GM12891 (cell line): Measurements from ENCODE around the gene REL.

Source experiments
- DNase-seq: peaks from one replicate; pipeline ENCODE4 v3.0.0; 2011; ENCODE audit warnings: low spot score; ENCODE audit not compliant: insufficient read length
- FAIRE-seq: peaks from 2 replicates; lab custom pipeline; 2011; peaks lifted over from hg19 to GRCh38; lab: Jason Lieb, UNC
- PAX5 ChIP-seq: IDR thresholded peaks from 2 replicates; pipeline ENCODE4 v1.6.1; 2011; ENCODE audit warnings: low read length, moderate library complexity, mild to moderate bottlenecking; ENCODE audit not compliant: insufficient read depth, severe bottlenecking
- POLR2A ChIP-seq: IDR thresholded peaks from 2 replicates; pipeline ENCODE4 v1.6.1; 2011; ENCODE audit warnings: low read depth, low read length, control low read depth
- POLR2AphosphoS5 ChIP-seq: IDR thresholded peaks from 2 replicates; pipeline ENCODE4 v1.6.1; 2011; ENCODE audit warnings: low read depth, low read length, control low read depth
- POU2F2 ChIP-seq: IDR thresholded peaks from 2 replicates; pipeline ENCODE4 v1.6.1; 2011; ENCODE audit warnings: low read depth, mild to moderate bottlenecking, control low read depth, low read length, moderate library complexity
- SPI1 ChIP-seq: IDR thresholded peaks from 2 replicates; pipeline ENCODE4 v1.6.1; 2011; ENCODE audit warnings: low read depth, low read length, control low read depth
- TAF1 ChIP-seq: IDR thresholded peaks from 2 replicates; pipeline ENCODE4 v1.6.1; 2011; ENCODE audit warnings: low read depth, low read length, control low read depth

The REL gene

DNA sequence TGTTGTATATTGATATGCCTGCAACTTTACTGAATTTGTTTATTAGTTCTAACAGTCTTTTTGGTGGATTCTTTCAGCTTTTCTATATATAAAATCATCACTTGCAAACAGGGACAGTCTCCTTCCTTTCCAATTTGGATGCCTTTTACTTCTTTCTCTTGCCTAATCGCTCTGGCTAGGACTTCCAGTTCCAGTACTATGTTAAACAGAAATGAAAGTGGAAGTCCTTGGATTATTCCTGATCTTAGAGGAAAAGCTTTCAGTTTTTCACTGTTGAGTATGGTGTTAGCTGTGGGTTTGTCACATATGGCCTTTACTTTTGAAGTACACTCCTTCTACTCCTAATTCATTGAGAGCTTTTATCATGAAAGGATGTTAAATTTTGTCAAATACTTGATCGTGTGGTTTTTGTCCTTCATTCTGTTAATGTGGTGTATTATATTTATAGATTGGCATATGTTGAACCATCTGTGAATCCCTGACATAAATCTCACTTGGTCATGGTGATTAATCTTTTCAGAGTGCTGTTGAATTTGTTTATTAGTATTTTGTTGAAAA lies 52.9 kb downstream of the REL start:
- DNase-seq (no peak), FAIRE-seq (no peak)
- TF ChIP-seq POLR2AphosphoS5 (no peak), TAF1 (no peak), POLR2A (no peak), POU2F2 (no peak), SPI1 (no peak)

DNA sequence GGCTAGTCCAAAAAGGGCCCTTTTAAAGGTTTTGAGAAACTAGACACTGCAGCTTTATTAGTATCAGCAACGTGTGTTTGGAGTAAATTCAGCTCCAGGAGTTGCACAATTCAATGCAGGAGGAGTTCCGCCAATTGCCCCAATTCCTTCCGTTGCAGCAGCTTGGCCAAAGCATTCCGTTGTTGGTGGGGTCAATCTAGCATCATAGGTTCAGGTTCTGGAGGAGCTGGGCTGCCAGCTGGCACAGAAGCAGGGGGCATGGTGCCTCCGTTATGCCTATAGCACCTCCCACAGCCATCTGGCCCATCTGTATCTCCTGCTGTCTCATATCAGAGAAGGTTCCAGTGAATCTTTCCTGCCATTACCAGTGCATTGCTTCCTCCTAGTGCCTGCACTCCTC lies 55.4 kb downstream of the REL start:
- DNase-seq (no peak), FAIRE-seq (no peak)

DNA sequence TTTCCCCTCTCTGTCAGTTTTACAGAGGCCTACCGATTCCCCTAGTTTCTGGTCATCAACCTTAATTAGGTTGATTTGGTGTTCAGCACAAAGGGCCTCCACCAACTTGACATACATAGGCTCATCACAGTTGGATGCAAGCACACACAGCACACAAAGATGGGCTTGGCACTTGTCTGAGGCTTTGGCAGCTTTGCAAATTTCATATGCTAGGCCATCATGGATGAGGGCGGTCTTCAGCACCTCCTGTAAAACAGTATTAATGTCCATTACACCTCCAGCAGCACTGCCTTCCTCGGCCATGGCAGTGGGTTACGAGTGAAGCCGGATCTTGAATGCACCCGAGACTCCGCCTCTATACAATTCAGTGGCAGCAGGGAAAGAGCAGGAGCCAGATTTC lies 56.9 kb downstream of the REL start:
- no peak for FAIRE-seq
- DNase-seq = no peak
- TF ChIP-seq TAF1 (no peak), POLR2AphosphoS5 (no peak), SPI1 (no peak), POLR2A (no peak), PAX5 (no peak)

More for the DNA sequence above, 55.4 kb downstream of the REL start:
- no peak for TF ChIP-seq SPI1

DNA sequence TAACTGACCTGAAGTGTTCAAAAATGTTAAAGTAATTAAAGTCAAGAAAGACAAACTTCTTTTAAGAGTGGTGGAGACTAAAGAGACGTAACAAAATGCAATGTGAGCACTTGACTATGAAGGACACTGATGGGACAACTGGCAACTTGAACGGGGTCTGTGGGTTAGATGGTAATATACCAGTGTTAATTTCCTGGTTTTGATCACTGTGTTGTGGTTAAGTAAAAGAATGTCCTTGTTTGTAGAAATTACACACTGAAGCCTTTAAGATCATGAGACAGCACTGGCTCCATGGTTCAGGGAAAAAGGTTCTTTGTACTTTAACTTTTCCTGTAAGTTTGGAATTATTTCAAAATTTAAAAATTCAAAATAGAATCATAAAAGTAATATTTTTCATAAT lies 58.2 kb downstream of the REL start:
- FAIRE-seq (peak; percentile 43), DNase-seq (no peak)
- TF ChIP-seq POU2F2 (no peak), PAX5 (no peak), POLR2AphosphoS5 (no peak), SPI1 (no peak), POLR2A (no peak), TAF1 (no peak)

DNA sequence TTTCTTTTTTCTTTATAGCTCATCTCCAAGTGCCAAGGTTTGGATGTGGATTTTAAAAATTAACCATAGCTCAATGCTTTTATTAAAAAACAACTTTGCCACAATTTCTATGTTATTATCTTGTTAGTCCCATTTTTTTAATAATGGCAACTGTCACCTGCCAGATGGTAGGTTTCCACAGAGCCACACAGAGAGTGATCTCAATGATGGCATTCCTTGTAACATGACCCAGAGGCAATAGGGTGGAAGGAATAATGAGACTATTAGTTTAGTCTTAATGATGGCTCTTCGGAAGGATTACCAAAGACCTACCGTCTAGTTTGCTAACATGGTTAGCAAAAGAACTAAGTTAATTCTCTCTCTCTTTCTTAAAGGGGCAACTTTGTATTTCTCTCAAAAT lies 64.0 kb downstream of the REL start:
- DNase-seq (no peak), FAIRE-seq (no peak)
- no peak for TF ChIP-seq TAF1
- no peak for TF ChIP-seq PAX5
- TF ChIP-seq SPI1 = no peak
- TF ChIP-seq POLR2A = no peak
- no peak for TF ChIP-seq POU2F2
- TF ChIP-seq POLR2AphosphoS5 = no peak

DNA sequence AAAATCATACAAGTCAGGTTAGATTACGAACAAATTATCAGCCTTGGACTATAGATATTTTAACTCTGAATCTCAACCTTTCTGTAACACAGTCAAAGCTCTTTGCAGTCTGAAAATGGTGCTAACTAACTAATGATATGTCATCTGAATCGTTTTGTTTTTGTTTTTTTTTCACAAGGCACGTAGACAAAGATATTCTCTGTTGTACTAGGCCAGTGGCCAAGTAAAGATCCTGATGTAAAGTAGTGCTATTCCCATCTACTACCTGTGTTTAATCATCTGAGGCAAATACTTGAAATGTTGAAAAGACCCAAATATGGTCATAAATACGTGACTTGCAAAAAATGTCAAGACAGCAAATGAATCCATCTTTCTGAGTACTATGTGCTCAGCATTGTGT lies 65.7 kb downstream of the REL start:
- FAIRE-seq (no peak), DNase-seq (no peak)
- TF ChIP-seq POLR2A = no peak
- TF ChIP-seq POU2F2 = no peak
- TF ChIP-seq POLR2AphosphoS5 = no peak
- no peak for TF ChIP-seq TAF1

DNA sequence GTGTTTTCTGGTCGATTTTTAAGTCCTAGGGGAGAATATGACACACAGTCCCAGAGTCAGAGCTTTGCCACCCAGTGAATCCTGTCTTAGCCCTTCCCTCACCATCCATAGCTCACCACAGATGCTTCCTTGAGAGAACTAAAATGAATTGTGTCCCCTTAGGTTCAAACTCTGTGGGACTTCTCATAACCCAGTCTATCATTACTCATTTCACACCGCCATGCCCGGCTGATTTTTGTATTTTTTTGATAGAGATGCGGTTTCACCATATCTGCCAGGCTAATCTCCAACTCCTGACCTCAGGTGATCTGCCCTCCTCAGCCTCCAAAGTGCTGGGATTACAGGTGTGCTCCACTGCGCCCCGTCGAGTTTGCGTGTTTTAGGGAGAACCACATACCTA lies 66.8 kb downstream of the REL start:
- FAIRE-seq (no peak), DNase-seq (no peak)
- no peak for TF ChIP-seq TAF1
- TF ChIP-seq POLR2AphosphoS5 = no peak
- no peak for TF ChIP-seq POLR2A

DNA sequence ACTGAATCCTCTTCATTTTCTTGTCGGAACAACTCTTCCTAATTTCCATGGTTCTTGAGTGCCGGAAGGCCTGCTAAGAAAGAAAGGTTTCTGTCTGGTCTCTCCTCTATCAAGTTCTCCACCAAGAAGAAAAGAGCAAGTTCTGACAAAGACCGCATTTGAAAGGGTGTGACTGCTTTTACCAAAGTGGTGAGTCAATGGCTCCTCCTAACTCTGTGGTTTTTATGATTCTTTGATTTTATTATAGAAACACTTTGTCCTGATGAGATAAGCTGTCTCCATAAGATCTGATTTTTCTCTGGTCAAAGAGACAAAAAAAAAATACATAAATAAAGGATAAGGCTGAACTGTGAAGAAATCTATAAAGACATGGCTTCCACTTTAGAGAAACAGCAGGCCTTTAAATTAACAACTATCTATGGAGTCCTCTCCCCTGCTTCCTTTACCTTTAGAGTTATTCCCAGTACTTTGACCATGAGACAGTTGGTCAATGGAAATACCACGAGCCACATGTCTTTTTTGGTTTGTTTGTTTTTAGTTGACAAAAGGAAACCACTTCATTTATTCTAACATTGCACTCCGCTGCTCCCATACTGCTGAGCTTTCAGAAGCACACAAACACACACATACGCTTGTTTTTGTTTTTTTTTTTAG lies 67.7 kb downstream of the REL start:
- no peak for TF ChIP-seq PAX5
- TF ChIP-seq POLR2A = no peak
- no peak for TF ChIP-seq TAF1
- TF ChIP-seq POLR2AphosphoS5 = no peak
- TF ChIP-seq POU2F2 = no peak
- no peak for TF ChIP-seq SPI1
- no peak for FAIRE-seq
- no peak for DNase-seq

DNA sequence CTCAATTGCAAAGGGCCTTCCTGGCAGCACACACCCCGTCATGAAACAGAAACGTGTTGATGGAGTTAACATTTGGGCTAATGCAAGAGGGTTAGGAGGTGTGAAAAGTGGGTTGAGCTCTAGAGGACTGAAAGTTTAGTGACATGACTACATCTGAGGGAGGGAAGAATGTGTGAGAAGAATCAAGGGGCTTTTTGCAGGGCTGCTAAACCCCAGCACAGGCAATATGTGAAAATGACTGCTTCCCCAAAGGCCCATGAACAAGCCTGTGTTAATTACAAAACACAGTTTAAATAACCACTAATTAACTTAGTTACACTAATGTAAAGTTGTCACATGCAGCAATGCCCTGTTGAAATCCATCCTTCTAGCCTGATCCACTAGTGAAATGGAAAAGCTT lies 72.8 kb downstream of the REL start:
- FAIRE-seq (no peak), DNase-seq (no peak)
- TF ChIP-seq POLR2AphosphoS5 = no peak
- TF ChIP-seq TAF1 = no peak
- no peak for TF ChIP-seq PAX5
- no peak for TF ChIP-seq SPI1
- no peak for TF ChIP-seq POU2F2
- TF ChIP-seq POLR2A = no peak

DNA sequence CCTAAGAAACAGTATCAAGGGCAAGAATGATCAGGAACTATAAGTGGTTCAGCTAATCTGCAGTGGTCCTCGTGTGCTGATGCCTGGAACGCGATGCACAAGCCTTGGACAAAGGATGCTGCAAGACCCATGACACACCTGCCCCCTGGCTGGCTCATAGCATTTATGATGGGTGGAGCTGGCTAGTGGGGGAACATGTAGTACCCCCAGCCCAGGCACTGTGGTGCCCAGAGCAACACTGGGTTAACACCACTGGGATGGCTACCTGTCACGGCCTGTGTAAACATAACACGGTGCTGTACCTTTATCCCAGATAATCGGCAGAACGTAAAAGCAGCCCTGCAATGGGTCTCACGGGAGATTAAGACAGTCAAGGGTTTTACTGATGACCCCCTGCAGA lies 75.8 kb downstream of the REL start:
- no peak for TF ChIP-seq PAX5
- no peak for TF ChIP-seq POU2F2
- TF ChIP-seq SPI1 = no peak
- no peak for TF ChIP-seq TAF1
- TF ChIP-seq POLR2A = no peak
- TF ChIP-seq POLR2AphosphoS5 = no peak
- no peak for FAIRE-seq
- no peak for DNase-seq
